Kidney (tissue), 14 donors: ENCODE results near the gene IAPP. TPM values are rescaled to one million over a fixed set of nuclear protein-coding genes. Genes with fewer than 3 reads are reported as not detected.

Source experiments
- DNase-seq, 5 donors: peaks; one replicate each; pipeline ENCODE4 v3.0.0-alpha.2; 2013 to 2020
- FAIRE-seq: peaks from 2 replicates; lab custom pipeline; 2012; peaks lifted over from hg19 to GRCh38; lab: Jason Lieb, UNC
- H3K27ac ChIP-seq, 2 donors: one replicate each; pipeline ENCODE4 v1.7.0; 2013; ENCODE audit warnings: low read depth in 2 of 2, low read length in 2 of 2, inconsistent platforms in 1 of 2
- H3K27me3 ChIP-seq: one replicate; pipeline ENCODE4 v1.7.1; 2013; ENCODE audit warnings: low read length, inconsistent platforms; ENCODE audit not compliant: control insufficient read depth, insufficient read depth
- H3K36me3 ChIP-seq, 3 donors: one replicate each; pipeline versions ENCODE4 v1.7.0 to v1.7.1; 2013; ENCODE audit warnings: low read length in 3 of 3, control low read depth in 1 of 3, inconsistent platforms in 1 of 3; ENCODE audit not compliant: insufficient read depth in 3 of 3, control insufficient read depth in 2 of 3
- H3K4me1 ChIP-seq, 3 donors: one replicate each; pipeline versions ENCODE4 v1.7.0 to v1.7.1; 2013; ENCODE audit warnings: low read length in 3 of 3, inconsistent platforms in 1 of 3, low read depth in 1 of 3; ENCODE audit not compliant: control insufficient read depth in 2 of 3, insufficient read depth in 2 of 3
- H3K4me3 ChIP-seq, 3 donors: one replicate each; pipeline versions ENCODE4 v1.7.0 to v1.8.1; 2013; ENCODE audit warnings: low read length in 3 of 3, control low read depth in 1 of 3, inconsistent platforms in 1 of 3
- H3K9ac ChIP-seq, 3 donors: one replicate each; pipeline versions ENCODE4 v1.7.0 to v1.7.1; 2013; ENCODE audit warnings: low read length in 3 of 3, control low read depth in 1 of 3, inconsistent platforms in 1 of 3
- H3K9me3 ChIP-seq, 3 donors: one replicate each; pipeline versions ENCODE4 v1.7.0 to v1.7.1; 2013; ENCODE audit warnings: low read length in 3 of 3, control low read depth in 1 of 3, inconsistent platforms in 1 of 3; ENCODE audit not compliant: control insufficient read depth in 2 of 3, insufficient read depth in 1 of 3
- CTCF ChIP-seq: IDR thresholded peaks from 3 replicates; pipeline ENCODE4 v1.5.1; 2012; ENCODE audit warnings: mild to moderate bottlenecking, moderate library complexity, borderline replicate concordance; ENCODE audit not compliant: insufficient read depth; ENCODE audit errors: extremely low read depth
- intact Hi-C: fragments of 100-400 bp; cut with DNase I; formaldehyde crosslinking; loops from one replicate; pipeline ENCODE4 v1.11.1; 2022
- polyA plus RNA-seq: library from polyadenylated mRNA; stranded (reverse); fragments of 350-450 nt; fragmentation: Illumina TruSeq; extraction: RNeasy Lipid Tissue Mini Kit (QIAGEN cat#74804); gene quantifications from one replicate; pipeline ENCODE4 v1.2.3, GENCODE V29; 2014; ENCODE audit warnings: low read depth, low replicate concordance; ENCODE audit not compliant: insufficient read depth
- total RNA-seq: library from RNA; stranded (reverse); fragmentation: NEBNext Ultra II Directional; extraction: Animal tissue kit (Norgen Biotek cat#: 25700); gene quantifications from one replicate; pipeline ENCODE4 v1.2.1, GENCODE V29; 2021
- donor health status: control.
- donor health status: control.
- donor health status: control.
- donor health status: control.
- donor health status: control.
- donor health status: DM: yes; HTN: yes; CAD: no.
- donor health status: Normal renal cell carcinoma (clear cell type).

The IAPP gene
- total and polyA plus RNA-seq, 2 donors from 2014 or later = not detected

DNA sequence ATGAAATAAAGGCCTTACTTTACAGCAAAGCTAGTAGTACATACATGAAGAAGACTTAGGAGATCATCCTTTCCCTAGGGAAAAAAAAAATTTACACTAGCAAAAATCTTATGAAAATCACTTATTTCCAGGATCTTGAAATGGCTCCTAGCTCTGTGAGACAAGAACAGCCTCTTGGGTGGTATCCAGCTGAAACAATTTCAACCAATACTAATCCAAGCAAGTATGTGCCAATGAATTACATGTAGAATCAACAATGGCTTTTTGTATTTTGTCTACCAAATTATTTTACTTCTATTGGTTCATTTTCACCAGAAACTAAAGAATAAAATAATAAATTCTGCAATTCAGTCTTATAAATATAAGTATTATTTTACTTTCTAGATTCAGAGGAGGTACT, 35.2 kb upstream of the IAPP start:
- intact Hi-C loops = no loop called here
- no peak for DNase-seq
- no peak for FAIRE-seq
- Histone ChIP-seq H3K36me3 (no peaks in the 10 kb centered on the region), H3K4me1 (no peaks in the 10 kb centered on the region), H3K27me3 (no peaks in the 10 kb centered on the region), H3K9ac (no peak overlapping the region), H3K4me3 (no peak overlapping the region), H3K27ac (no peak overlapping the region), H3K9me3 (no peaks in the 10 kb centered on the region)
- TF ChIP-seq CTCF = no peak

DNA sequence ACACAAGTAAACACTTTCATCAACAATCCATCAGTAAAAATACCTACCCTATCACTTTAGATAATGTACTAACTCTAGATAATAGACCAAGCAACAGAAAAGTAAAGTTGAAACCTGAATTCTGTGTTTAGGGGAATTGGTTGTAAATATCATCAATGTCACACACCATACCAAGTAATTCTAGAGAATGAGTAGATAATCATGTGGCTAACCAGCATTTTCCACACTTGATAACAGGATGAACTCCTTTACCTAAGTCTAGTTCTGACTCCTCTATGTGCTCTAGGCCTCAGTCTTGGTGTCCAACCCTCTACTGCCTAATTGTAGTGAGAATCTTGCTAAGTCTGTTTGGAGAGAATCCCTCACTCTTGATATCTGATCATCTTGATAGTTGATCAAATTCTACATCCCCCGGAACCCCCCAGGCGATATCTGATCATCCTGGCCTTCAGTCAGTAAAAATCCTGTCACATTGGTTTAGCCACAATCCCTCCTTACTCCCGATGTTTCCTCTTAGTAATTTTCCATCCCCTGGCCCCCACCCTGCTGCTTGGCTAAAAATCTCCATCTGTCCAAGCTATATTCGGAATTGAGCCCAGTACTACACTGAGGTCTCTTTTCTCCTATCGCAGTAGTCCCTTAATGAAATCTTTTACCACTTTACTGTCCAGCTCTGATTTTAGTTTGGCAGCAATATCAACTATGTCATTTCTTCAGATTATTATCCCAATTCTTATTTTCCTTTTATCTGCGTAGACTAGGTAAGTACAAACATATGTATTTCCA, 34.5 kb upstream of the IAPP start:
- H3K36me3 ChIP-seq = no peaks in the 10 kb centered on the region
- no peaks in the 10 kb centered on the region for H3K9me3 ChIP-seq
- intact Hi-C loops = no loop called here
- H3K4me3 ChIP-seq = no peak overlapping the region
- H3K9ac ChIP-seq = no peak overlapping the region
- no peak for TF ChIP-seq CTCF
- DNase-seq (no peak), FAIRE-seq (no peak)
- H3K4me1 ChIP-seq = no peaks in the 10 kb centered on the region
- no peak overlapping the region for H3K27ac ChIP-seq
- no peaks in the 10 kb centered on the region for H3K27me3 ChIP-seq

DNA sequence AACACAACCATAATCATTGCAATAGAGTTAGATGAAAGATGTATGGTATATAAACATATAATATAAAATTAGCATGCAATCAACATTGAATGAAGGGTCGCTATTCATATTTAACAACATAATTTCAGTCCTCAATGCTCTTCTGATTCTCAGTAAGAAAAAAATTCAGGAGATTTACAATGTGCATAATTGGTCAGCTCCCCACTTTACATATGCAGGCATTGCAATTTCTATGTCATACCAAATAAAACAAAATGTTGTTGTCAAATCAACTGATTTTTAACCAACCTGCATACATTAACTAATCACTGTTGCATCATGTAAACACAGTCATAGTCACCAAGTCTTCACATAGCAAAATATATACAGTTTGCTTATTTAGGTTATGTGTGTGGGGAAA, 32.8 kb upstream of the IAPP start:
- no peaks in the 10 kb centered on the region for H3K36me3 ChIP-seq
- H3K9ac ChIP-seq = no peak overlapping the region
- TF ChIP-seq CTCF = no peak
- H3K4me1 ChIP-seq = no peaks in the 10 kb centered on the region
- no peaks in the 10 kb centered on the region for H3K27me3 ChIP-seq
- no peak overlapping the region for H3K4me3 ChIP-seq
- intact Hi-C loops = no loop called here
- no peak overlapping the region for H3K27ac ChIP-seq
- DNase-seq = no peak
- no peaks in the 10 kb centered on the region for H3K9me3 ChIP-seq
- FAIRE-seq = no peak
